Calu3 (cell line): ENCODE results near the gene EGFLAM. TPM values are rescaled to one million over a fixed set of nuclear protein-coding genes. Genes with fewer than 3 reads are reported as not detected.

Experiments used
- BruUV-seq: library from RNA; stranded (reverse); fragments of 400-500 nt; replicated peaks from 2 replicates; lab custom pipeline; 2021; lab: Mats Ljungman, UMichigan
- CTCF ChIA-PET: fragments of 300-600 bp; sonication (Branson Sonifier 250); formaldehyde crosslinking; loops from one replicate; lab custom pipeline; 2022; ENCODE audit warnings: antibody characterized with exemption; lab: Charles Lee
- DNase-seq: peaks from one replicate; pipeline ENCODE4 v3.0.0; 2022
- H3K27ac Mint-ChIP-seq: one replicate; pipeline ENCODE4 v1.8.0; 2022; ENCODE audit warnings: mixed read lengths; ENCODE audit not compliant: unreplicated experiment
- H3K27me3 Mint-ChIP-seq: one replicate; pipeline ENCODE4 v1.8.0; 2022; ENCODE audit warnings: mixed read lengths; ENCODE audit not compliant: unreplicated experiment
- H3K36me3 Mint-ChIP-seq: one replicate; pipeline ENCODE4 v1.8.0; 2022; ENCODE audit warnings: mild to moderate bottlenecking, moderate library complexity, mixed read lengths; ENCODE audit not compliant: insufficient read depth, unreplicated experiment
- H3K4me1 Mint-ChIP-seq: one replicate; pipeline ENCODE4 v1.8.0; 2022; ENCODE audit warnings: mild to moderate bottlenecking, low read depth, mixed read lengths; ENCODE audit not compliant: unreplicated experiment
- H3K4me3 Mint-ChIP-seq: one replicate; pipeline ENCODE4 v1.8.0; 2022; ENCODE audit warnings: mild to moderate bottlenecking, low read depth, moderate library complexity, mixed read lengths; ENCODE audit not compliant: unreplicated experiment
- H3K9me3 Mint-ChIP-seq: one replicate; pipeline ENCODE4 v1.8.0; 2022; ENCODE audit warnings: low read depth, mixed read lengths; ENCODE audit not compliant: unreplicated experiment
- CTCF ChIP-seq: fragments of 200-600 bp; IDR thresholded peaks from one replicate; pipeline ENCODE4 v1.8.0; 2022; ENCODE audit warnings: antibody characterized with exemption; ENCODE audit not compliant: unreplicated experiment
- intact Hi-C: fragments of 100-400 bp; cut with micrococcal nuclease; formaldehyde crosslinking; loops from one replicate; pipeline ENCODE4 v1.10.0; 2022; ENCODE audit not compliant: unreplicated experiment
- total RNA-seq: library from RNA; stranded (reverse); gene quantifications from 2 replicates; pipeline ENCODE4 v1.2.3, GENCODE V29; 2022

Gene EGFLAM
- total RNA-seq, 1 experiment from 2014 or later = not detected

DNA sequence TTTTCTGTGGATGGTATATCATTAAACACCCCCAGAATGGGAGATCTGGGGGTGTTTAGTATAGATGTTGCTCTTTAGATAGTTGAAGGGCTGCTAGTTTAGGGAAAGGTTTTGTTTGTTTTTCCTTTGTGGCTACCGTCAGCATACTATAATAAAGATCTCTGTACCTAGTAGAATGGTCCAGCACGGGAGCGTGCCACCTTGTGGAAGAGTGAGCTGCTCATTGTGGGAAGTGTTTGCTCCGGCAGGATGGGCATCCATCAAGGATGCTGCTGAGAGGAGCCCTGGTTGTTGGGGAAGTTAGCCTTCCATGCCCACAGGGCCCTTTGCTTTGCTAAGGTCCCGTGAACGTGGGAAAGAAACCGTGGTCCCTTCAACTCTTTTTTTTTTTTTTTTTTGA is 185.0 kb downstream of the EGFLAM start:
- Mint-ChIP-seq H3K4me1 (no peaks in the 10 kb centered on the region), H3K36me3 (no peaks in the 10 kb centered on the region), H3K4me3 (no peak overlapping the region), H3K27me3 (peaks cover 57% of the 10 kb centered on the region), H3K9me3 (no peaks in the 10 kb centered on the region), H3K27ac (no peak overlapping the region)
- BruUV-seq = no TSS peak
- DNase-seq = no peak
- CTCF ChIA-PET = interaction anchor here (0.6 kb wide), 1 partner anchor 217 kb away, joined by 3 read pairs; no protein-coding TSS in a partner anchor
- intact Hi-C loops = loop anchor here (5.0 kb wide), 2 partner anchors 289 to 479 kb away; no protein-coding TSS in a partner anchor
- TF ChIP-seq CTCF = no peak

- CTCF ChIA-PET = no interaction called here
- Mint-ChIP-seq H3K36me3 (no peaks in the 10 kb centered on the region), H3K27me3 (peaks cover 56% of the 10 kb centered on the region), H3K4me3 (no peak overlapping the region), H3K4me1 (no peaks in the 10 kb centered on the region), H3K27ac (no peak overlapping the region), H3K9me3 (no peaks in the 10 kb centered on the region)
- intact Hi-C loops = loop anchor here (1.0 kb wide), 1 partner anchor 43 kb away; no protein-coding TSS in a partner anchor
- BruUV-seq = no TSS peak
- TF ChIP-seq CTCF = no peak
- DNase-seq = no peak
Measured at GRCh38 chr5:38445374-38446028, 187.1 kb downstream of the EGFLAM start.

- Mint-ChIP-seq H3K27ac (no peak overlapping the region), H3K4me1 (no peaks in the 10 kb centered on the region), H3K36me3 (no peaks in the 10 kb centered on the region), H3K27me3 (peaks cover 53% of the 10 kb centered on the region), H3K9me3 (no peaks in the 10 kb centered on the region), H3K4me3 (no peak overlapping the region)
- CTCF ChIA-PET = no interaction called here
- no peak for DNase-seq
- no TSS peak for BruUV-seq
- TF ChIP-seq CTCF = no peak
- intact Hi-C loops = loop anchor here (1.0 kb wide), 1 partner anchor 42 kb away; no protein-coding TSS in a partner anchor
Measured at GRCh38 chr5:38446029-38446522, 187.7 kb downstream of the EGFLAM start.

DNA sequence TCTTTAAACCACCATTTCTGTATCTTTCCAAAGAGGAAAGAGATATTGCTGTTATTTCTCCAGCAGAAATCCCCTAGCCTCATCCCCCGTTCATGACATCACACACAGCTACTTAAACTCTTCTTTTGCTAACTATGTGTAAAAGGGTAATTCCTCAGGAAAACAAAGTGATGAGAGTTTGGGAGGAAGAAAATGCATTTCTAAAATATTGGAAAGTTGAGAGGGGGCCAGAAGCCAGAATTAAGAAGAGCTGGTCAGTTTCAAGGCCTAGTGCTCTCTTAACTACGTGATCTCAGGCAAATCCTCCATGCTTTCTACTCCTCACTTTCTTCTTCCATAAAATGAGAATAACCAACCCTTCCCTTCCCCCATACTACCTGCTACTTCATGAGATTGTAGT is 188.7 kb downstream of the EGFLAM start:
- H3K27me3 Mint-ChIP-seq = peaks cover 45% of the 10 kb centered on the region
- no peak for TF ChIP-seq CTCF
- H3K4me3 Mint-ChIP-seq = no peak overlapping the region
- no peaks in the 10 kb centered on the region for H3K9me3 Mint-ChIP-seq
- BruUV-seq = no TSS peak
- intact Hi-C loops = no loop called here
- CTCF ChIA-PET = no interaction called here
- no peak for DNase-seq
- no peaks in the 10 kb centered on the region for H3K36me3 Mint-ChIP-seq
- no peak overlapping the region for H3K27ac Mint-ChIP-seq
- H3K4me1 Mint-ChIP-seq = no peaks in the 10 kb centered on the region
